Stimulated activated CD4-positive, alpha-beta T cell treated with anti-CD3 and anti-CD28 coated beads, Interleukin-2, amount 100 ng/mL, for 48 hours (primary cell): ENCODE results near the gene USP19.

Experiments
- DNase-seq, 2 donors: peaks; one replicate each; pipeline ENCODE4 v3.0.0-alpha.2; 2020

The USP19 gene

DNA sequence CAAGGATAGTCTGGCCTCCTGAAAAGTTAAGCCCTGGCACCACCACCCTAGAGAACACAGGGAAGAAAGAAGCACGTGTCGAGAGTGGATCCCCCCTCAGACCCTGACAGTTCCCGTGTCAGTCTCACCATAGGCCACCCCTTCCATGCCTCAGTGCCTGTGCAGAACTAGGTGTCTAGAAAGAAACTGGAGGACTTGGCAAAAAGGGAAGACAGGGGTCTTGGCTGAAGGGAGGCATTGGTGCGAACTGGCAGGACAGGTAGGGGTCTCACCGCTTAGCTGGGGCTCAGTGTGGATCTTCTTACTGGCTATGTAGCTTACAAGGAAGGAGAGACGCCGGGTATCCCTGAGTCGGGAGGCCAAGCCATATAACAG lies 16.6 kb downstream of the USP19 start:
- no peak for DNase-seq

DNA sequence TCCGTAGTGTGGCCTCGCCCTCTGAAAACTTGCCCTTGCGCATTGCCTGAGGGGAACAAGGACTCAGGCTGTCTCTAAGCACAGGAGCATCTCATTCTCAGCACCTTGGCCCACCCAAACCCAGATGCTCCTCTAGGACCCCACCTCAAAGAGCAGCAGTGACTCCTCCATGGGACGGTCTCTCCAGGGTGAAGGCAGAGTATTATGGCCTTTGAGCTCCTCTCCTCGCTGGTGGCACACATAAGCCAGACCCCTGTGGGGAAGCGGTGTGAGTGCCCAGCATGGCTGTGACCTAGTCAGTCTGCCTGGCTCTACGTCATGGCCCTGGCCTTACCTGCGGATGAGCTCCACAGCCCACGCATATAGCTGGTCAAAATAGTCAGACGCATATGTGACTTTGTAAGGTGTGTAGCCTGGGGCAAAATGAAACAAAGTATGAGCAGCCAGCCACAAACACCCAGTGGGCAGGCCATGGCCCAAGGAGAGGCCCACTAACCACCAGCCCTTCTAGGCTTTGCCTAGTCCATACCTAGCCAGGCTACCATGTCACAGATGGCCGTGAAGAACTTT lies 20.5 kb downstream of the USP19 start:
- no peak for DNase-seq

DNA sequence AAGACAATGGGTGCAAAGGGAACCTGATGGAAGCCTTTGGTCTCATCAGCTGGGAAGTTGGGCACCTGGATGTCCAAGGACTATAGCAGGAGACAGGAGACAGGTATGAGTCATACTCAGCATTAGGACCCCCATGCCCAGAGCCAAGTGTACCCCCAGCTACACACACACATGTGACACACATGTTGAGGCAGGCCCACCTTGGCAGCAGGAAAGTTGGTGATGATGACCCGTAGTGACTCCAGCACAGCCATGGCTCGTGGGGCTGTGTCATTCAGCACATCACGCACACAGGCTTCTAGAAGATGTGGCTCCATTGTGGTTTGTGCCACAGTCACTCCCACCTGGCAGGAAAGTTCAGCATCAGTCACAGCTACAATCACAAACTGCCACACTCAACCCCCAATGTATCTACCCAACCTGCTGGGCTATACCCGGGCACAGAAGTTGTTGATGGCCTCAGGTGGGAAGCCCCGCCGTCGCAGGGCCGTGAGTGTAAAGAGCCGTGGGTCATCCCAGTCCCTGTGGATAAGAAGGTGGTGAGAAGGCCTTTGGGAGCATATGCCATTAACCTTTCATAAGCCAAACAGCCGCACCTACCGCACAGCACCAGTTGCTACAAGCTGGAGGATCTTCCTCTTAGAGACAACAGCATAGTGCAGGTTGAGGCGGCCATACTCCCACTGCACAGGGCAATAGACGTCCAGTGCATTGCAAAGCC lies 21.6 kb downstream of the USP19 start:
- no peak for DNase-seq

DNA sequence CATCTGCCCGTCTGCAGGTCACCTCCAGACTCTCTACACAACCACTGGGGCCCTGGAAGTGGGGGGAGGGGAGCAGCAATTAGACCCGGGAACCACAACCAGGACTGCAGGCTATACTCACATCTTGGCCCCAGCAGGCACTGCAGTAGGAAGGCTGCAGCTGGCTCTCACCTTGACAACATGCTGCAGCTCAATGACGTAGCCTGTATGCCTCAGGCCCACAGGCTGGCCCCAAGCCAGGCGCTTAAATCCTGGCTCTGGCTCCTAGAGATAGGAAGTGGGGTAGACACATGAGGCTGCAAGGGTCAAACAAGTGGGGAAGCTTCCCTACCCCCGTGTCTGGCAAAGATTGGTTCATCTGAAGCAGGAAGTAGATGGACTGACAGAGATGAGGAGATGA lies 22.2 kb downstream of the USP19 start:
- no peak for DNase-seq

DNA sequence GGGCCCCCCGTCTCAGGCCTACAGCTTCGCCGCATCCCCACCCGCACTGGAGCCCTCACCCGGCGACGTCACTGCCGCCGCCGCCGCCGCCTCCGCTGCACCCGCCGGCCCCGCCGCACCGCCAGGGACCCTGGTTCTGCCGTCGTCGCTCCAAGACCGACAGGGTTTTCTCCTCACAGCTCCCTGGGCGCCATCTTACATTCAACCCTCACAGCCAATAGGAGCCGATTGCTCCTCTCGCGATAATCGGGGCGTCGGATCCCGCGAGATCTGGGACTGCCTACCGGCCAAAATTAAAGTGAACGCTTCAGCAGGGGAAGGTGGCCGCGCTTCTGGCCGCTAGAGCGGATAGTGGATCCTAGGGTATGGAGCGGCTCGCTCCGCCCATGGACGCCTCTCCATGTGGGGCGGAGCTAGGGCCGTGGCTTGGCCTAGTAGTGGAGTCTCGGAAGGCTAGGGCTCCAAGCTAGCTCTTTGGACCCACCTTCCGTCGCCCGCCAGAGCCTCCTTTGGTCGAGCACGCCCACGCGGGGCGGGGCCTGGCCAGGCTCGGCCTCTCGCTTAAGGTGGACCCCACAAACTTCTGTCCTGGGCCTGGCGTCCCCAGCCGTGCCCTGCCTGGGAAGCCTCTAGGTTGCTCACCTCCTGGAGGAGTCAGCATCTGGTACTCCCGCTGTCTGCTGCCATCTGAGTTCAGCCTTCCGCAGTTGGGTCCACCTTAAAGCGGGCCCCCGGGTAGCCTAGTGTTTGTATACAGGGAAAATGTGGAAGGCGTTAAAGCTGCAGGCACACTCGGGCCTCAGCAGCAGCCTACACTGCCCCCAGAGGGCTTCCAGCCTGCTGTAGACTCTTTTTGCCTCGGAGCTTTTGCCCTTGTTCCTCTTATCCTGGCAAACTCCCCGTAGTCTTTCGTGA lies 26.5 kb downstream of the USP19 start, which contains the start of gene QRICH1:
QRICH1 (minus strand) TSS at position 219 of the 915 bp plus-strand sequence. CDS start 17,054 bp downstream, outside the sequence.
- peak; percentile 94 to 96 for DNase-seq

DNA sequence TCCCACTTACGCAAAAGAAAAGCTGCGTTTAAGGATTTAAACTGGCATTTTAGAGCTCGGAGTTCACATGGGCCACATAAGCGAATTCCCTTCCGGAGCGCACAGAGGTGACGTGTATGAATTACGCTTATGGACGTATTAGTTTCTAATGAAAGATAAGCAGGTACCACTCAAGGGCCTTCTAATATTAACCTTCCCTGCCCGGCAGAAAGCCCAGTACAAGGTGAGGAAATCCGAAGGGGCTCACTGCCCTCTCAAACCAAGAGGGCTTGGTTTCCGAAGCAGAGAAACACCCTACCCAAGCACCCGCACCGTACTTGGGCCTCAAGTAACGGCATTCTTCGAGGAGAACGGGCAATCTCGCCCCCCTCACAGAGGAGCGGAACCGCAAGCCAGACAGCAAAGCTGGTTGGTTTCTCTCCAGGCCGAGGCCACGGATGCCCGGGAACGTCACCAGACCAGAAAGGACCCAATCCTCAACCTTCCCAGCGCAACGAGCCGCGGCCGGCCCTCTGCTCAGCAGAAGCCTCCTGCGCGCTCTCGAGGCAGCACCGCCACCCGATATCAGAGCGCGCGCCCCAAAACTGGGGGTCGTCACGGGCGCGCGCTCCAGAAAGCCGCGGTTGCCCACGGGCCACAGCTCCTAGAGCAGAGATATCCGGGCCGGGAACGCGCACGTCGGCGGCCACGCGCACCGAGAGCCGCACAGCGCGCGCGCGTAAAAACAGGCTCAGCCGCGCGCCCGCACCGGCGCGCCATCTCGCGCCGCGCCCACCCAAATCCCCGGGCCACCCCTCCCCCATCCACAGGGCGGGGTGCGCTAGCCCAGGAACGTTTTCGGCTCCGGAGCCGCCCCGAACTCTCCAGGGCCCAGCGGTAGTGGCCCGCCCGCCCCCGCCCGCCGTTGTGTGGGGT lies 27.4 kb downstream of the USP19 start:
- DNase-seq, result peak; percentile 76 to 77

DNA sequence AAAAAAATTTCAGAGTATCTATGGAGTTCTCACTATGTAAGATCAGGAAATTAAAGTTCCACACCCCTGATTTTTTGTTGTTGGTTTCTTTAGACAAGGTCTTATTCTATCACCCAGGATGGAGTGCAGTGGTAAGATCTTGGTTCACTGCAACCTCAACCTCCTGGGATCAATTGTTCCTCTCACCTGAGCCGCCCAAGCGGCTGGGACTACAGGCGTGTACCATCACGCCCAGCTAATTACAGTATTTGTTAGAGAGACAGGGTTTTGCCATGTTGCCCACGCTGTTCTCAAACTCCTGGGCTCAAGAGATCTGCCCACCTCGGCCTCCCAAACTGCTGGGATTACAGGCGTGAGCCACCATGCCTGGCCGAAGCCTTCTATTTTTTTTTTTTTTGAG lies 39.2 kb downstream of the USP19 start:
- DNase-seq, result no peak

DNA sequence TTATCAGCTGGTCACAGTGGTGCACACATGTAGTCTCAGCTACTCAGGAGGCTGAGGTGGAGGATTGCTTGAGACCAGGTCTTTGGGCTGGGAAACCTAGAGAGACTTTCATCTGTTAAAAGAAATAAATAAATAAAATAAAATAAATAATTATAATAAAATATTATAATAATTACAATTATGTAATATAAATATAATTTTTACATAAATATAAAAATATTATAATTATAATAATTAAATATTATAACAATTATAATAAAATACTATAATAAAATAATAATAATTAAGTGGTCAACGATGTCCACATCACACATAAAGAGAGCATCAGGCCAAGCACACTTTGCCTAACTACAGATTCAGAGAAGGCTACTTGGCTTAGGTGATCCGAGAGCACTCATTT lies 41.4 kb downstream of the USP19 start:
- DNase-seq, result no peak

DNA sequence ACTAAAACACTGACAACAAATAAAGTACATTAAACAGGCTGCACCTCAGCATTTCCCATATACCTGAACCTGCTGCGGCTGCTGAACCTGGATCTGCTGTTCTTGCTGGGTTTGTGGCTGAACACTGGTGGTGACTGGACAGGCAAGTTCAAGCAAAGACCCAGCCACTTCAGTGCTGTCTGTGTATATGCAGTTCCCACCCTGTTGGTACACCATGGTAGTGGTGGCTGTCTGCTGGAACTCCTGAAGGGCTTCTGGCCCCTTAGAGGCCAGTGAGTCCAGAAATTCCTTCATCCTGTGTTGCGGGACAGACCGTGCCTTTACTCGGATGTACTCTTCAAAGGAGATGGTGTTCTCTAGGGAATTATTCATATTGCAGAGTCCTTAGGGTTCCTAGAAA lies 44.0 kb downstream of the USP19 start:
- no peak for DNase-seq

DNA sequence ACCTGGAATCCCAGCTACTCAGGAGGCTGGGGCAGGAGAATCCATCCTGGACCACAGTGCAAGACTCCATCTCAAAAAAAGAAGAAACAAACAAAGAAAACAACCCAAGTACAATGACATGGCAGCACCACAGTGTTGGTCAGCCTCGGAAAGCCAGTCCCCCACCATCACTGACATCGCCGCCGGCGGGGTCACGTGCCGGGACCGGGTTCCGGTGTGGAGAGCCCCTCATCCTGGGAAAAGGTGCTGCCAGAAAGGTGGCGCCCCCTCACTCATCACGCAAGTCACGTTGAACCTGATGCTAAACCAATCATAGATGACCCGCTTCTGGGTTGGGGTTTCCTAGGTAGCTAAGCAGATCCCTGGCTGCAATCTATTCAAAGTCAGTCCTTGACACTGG lies 44.5 kb downstream of the USP19 start:
- DNase-seq, result no peak
